Measurements from ENCODE around the gene CHRNA7.
"Not testable (repeated sequence)": the region's sequence is repeated elsewhere in the genome, so short reads cannot be mapped to it uniquely, and the experiment has no call there.

CHRNA7 gene

GRCh38 chr15:32122013-32122412, 91.7 kb downstream of the CHRNA7 start:
- no peak for DNase-seq

- no peak for DNase-seq
Observed at GRCh38 chr15:32123473-32123872, 93.2 kb downstream of the CHRNA7 start.

- DNase-seq: no peak
Observed at GRCh38 chr15:32124726-32125125, 94.4 kb downstream of the CHRNA7 start.

- DNase-seq: no peak
Observed at GRCh38 chr15:32125595-32125994, 95.3 kb downstream of the CHRNA7 start.

GRCh38 chr15:32129815-32130214, 99.5 kb downstream of the CHRNA7 start:
- DNase-seq: no peak

GRCh38 chr15:32130823-32131222, 100.5 kb downstream of the CHRNA7 start:
- DNase-seq: no peak

GRCh38 chr15:32131803-32132202, 101.5 kb downstream of the CHRNA7 start:
- DNase-seq: no peak

- DNase-seq: no peak
Observed at GRCh38 chr15:32132859-32133258, 102.5 kb downstream of the CHRNA7 start.

- DNase-seq: no peak
Observed at GRCh38 chr15:32134842-32135241, 104.5 kb downstream of the CHRNA7 start.

GRCh38 chr15:32135335-32135734, 105.0 kb downstream of the CHRNA7 start:
- DNase-seq: no peak

- not testable (repeated sequence) for DNase-seq
Observed at GRCh38 chr15:32145512-32145911, 115.2 kb downstream of the CHRNA7 start.

- DNase-seq: no peak
Observed at GRCh38 chr15:32148833-32149555, 118.7 kb downstream of the CHRNA7 start.

GRCh38 chr15:32152574-32152973, 122.3 kb downstream of the CHRNA7 start:
- no peak for DNase-seq

- not testable (repeated sequence) for DNase-seq
Observed at GRCh38 chr15:32153868-32154623, 123.7 kb downstream of the CHRNA7 start.

- DNase-seq: not testable (repeated sequence)
Observed at GRCh38 chr15:32162143-32162542, 131.8 kb downstream of the CHRNA7 start.

GRCh38 chr15:32164065-32164464, 133.8 kb downstream of the CHRNA7 start:
- not testable (repeated sequence) for DNase-seq

GRCh38 chr15:32164747-32165146, 134.4 kb downstream of the CHRNA7 start:
- DNase-seq: not testable (repeated sequence)

GRCh38 chr15:32165775-32166174, 135.5 kb downstream of the CHRNA7 start:
- not testable (repeated sequence) for DNase-seq

- not testable (repeated sequence) for DNase-seq
Observed at GRCh38 chr15:32166270-32166669, 136.0 kb downstream of the CHRNA7 start.

- DNase-seq: not testable (repeated sequence)
Observed at GRCh38 chr15:32167913-32168312, 137.6 kb downstream of the CHRNA7 start.

GRCh38 chr15:32180579-32180978, 150.3 kb downstream of the CHRNA7 start:
- DNase-seq: not testable (repeated sequence)

- not testable (repeated sequence) for DNase-seq
Observed at GRCh38 chr15:32193780-32194179, 163.5 kb downstream of the CHRNA7 start.

- not testable (repeated sequence) for DNase-seq
Observed at GRCh38 chr15:32196206-32196605, 165.9 kb downstream of the CHRNA7 start.

GRCh38 chr15:32198938-32199337, 168.6 kb downstream of the CHRNA7 start:
- not testable (repeated sequence) for DNase-seq
